ENCODE results near the gene FBXL17. TPM values are rescaled to one million over a fixed set of nuclear protein-coding genes. Genes with fewer than 3 reads are reported as not detected.
A peak's percentile ranks its signal among the peaks of the same experiment; 100 is the strongest.

The FBXL17 gene
- total RNA-seq, 1 experiment from 2014 or later = 11.6 TPM

DNA sequence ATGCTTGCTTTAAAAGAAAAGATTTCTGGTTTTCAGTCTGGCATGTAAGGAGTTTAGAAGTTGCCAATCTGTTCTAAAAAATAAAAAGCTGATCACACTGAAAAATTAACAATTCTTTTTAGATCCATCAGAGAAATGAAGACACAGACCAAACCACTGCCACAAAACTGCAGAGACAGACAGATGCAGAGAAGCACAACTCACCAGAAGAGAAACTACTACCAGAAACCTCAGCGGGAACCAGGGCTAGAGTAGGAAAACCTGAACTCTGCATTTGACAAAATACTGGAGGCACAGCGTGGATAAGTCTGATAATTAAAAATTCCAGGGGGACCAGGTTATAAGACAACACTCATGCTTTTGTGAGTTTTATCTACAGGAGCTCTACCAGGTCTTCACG lies 28.8 kb downstream of the FBXL17 start:
- Mint-ChIP-seq H3K27me3 (ENCODE audit: insufficient read depth, unreplicated experiment) (no peaks in the 10 kb centered on the region), H3K9me3 (ENCODE audit: unreplicated experiment) (no peaks in the 10 kb centered on the region), H3K27ac (ENCODE audit: unreplicated experiment) (no peak overlapping the region), H3K4me3 (ENCODE audit: unreplicated experiment) (no peak overlapping the region), H3K4me1 (ENCODE audit: low read depth, unreplicated experiment) (no peaks in the 10 kb centered on the region), H3K36me3 (ENCODE audit: insufficient read depth, unreplicated experiment) (no peaks in the 10 kb centered on the region)
- CTCF ChIA-PET = no interaction called here
- Histone ChIP-seq H3K4me1 (no peaks in the 10 kb centered on the region), H3K27me3 (replicated peaks; ENCODE audit: control insufficient read depth, insufficient read depth, low read length) (no peaks in the 10 kb centered on the region), H3K36me3 (ENCODE audit: control insufficient read depth, insufficient read depth, low read length) (no peaks in the 10 kb centered on the region), H3K4me3 (ENCODE audit: low read depth, low read length) (no peak overlapping the region), H3K9me3 (no peaks in the 10 kb centered on the region)
- DNase-seq = no peak
- BruUV-seq (replicated peaks) = no TSS peak
- no peak for TF ChIP-seq CTCF (IDR thresholded peaks at IDR 0.05; ENCODE audit: insufficient read depth in 1 of 2, low read depth in 1 of 2, low read length in 1 of 2, severe bottlenecking in 1 of 2, unreplicated experiment in 1 of 2)
- intact Hi-C loops (cut with micrococcal nuclease; ENCODE audit: unreplicated experiment) = no loop called here
- POLR2A ChIA-PET = no interaction called here

GRCh38 chr5:108345541-108346171 lies 36.2 kb downstream of the FBXL17 start:
- DNase-seq = peak in 1 of 2 experiments; percentile 30

More at GRCh38 chr5:108345541-108346171, 36.2 kb downstream of the FBXL17 start:
- intact Hi-C loops (cut with micrococcal nuclease; ENCODE audit: unreplicated experiment) = loop anchor here (1.0 kb wide), 2 partner anchors 85 to 197 kb away; no protein-coding TSS in a partner anchor
- Histone ChIP-seq H3K4me3 (ENCODE audit: low read depth, low read length) (no peak overlapping the region), H3K4me1 (no peaks in the 10 kb centered on the region), H3K9me3 (no peaks in the 10 kb centered on the region), H3K36me3 (ENCODE audit: control insufficient read depth, insufficient read depth, low read length) (no peaks in the 10 kb centered on the region), H3K27me3 (replicated peaks; ENCODE audit: control insufficient read depth, insufficient read depth, low read length) (no peaks in the 10 kb centered on the region)
- no TSS peak for BruUV-seq (replicated peaks)
- H3K36me3 Mint-ChIP-seq (ENCODE audit: insufficient read depth, unreplicated experiment) = no peaks in the 10 kb centered on the region
- no peak overlapping the region for H3K27ac Mint-ChIP-seq (ENCODE audit: unreplicated experiment)
- TF ChIP-seq CTCF (IDR thresholded peaks at IDR 0.05; ENCODE audit: insufficient read depth in 1 of 2, low read depth in 1 of 2, low read length in 1 of 2, severe bottlenecking in 1 of 2, unreplicated experiment in 1 of 2) = peak; percentile 21 to 34
- no peaks in the 10 kb centered on the region for H3K4me1 Mint-ChIP-seq (ENCODE audit: low read depth, unreplicated experiment)
- ChIA-PET CTCF (interaction anchor here (0.5 to 1.6 kb wide), 3 partner anchors 35 to 196 kb away, joined by 3 to 24 read pairs (median 3); no protein-coding TSS in a partner anchor), POLR2A (no interaction called here)
- no peaks in the 10 kb centered on the region for H3K27me3 Mint-ChIP-seq (ENCODE audit: insufficient read depth, unreplicated experiment)
- no peaks in the 10 kb centered on the region for H3K9me3 Mint-ChIP-seq (ENCODE audit: unreplicated experiment)
- no peak overlapping the region for H3K4me3 Mint-ChIP-seq (ENCODE audit: unreplicated experiment)

Measured in Caco-2 (cell line).